AG04449 (cell line): ENCODE measurements around the gene PPP2R5A.
"Not testable (repeated sequence)": the region's sequence is repeated elsewhere in the genome, so short reads cannot be mapped to it uniquely, and the experiment has no call there.

Experiments
- CTCF ChIA-PET: fragments of 350-600 bp; formaldehyde crosslinking; extraction: SDS; loops from one replicate; lab custom pipeline; 2021; ENCODE audit warnings: antibody characterized with exemption; lab: Yijun Ruan, JAX
- POLR2A ChIA-PET: fragments of 400-600, 350-600 bp; formaldehyde crosslinking; extraction: SDS; loops from one replicate; lab custom pipeline; 2020; ENCODE audit warnings: antibody characterized with exemption, inconsistent platforms; lab: Yijun Ruan, JAX
- DNase-seq: peaks from one replicate; pipeline ENCODE4 v3.0.0-alpha.2; 2010; ENCODE audit warnings: low read depth, low spot score
- H3K4me3 ChIP-seq: 2 replicates; pipeline ENCODE4 v1.5.1; 2011; ENCODE audit warnings: low read depth, mild to moderate bottlenecking, control low read depth, low read length
- TF ChIP-seq, protein P1 (sequence below): IDR thresholded peaks from one replicate; pipeline ENCODE4 v1.5.1; 2011; ENCODE audit warnings: mild to moderate bottlenecking, moderate library complexity, low read length, control low read depth, inconsistent platforms; ENCODE audit not compliant: insufficient read depth; ENCODE audit errors: missing control alignments

Gene PPP2R5A

DNA sequence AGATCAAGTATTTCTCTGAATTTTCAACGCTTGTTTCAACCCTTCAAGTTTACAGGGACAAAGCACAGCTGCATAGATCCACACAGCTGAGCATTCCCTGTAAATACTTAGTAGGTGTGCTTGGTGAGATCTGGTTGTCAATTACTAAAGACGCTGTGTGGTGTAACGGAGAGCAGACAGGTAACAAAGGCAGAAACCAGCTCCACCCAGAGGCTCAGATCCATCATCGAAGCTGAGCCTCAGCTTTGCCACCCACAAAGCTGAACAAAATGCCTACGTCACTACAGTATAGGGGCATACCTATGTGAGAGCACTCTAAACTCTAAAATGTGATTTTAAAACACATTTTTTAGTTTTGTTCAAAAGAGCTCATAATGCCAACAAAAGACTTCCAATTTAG lies 90.8 kb downstream of the PPP2R5A start:
- ChIA-PET CTCF (interaction anchor here (0.7 to 3.8 kb wide), 6 partner anchors 9 to 341 kb away, joined by 3 to 31 read pairs (median 9); partner anchors contain the start of genes DTL and INTS7), POLR2A (no interaction called here)
- H3K4me3 ChIP-seq: no peak overlapping the region
- DNase-seq: no peak
- TF ChIP-seq, protein P1, sequence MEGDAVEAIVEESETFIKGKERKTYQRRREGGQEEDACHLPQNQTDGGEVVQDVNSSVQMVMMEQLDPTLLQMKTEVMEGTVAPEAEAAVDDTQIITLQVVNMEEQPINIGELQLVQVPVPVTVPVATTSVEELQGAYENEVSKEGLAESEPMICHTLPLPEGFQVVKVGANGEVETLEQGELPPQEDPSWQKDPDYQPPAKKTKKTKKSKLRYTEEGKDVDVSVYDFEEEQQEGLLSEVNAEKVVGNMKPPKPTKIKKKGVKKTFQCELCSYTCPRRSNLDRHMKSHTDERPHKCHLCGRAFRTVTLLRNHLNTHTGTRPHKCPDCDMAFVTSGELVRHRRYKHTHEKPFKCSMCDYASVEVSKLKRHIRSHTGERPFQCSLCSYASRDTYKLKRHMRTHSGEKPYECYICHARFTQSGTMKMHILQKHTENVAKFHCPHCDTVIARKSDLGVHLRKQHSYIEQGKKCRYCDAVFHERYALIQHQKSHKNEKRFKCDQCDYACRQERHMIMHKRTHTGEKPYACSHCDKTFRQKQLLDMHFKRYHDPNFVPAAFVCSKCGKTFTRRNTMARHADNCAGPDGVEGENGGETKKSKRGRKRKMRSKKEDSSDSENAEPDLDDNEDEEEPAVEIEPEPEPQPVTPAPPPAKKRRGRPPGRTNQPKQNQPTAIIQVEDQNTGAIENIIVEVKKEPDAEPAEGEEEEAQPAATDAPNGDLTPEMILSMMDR: no peak

DNA sequence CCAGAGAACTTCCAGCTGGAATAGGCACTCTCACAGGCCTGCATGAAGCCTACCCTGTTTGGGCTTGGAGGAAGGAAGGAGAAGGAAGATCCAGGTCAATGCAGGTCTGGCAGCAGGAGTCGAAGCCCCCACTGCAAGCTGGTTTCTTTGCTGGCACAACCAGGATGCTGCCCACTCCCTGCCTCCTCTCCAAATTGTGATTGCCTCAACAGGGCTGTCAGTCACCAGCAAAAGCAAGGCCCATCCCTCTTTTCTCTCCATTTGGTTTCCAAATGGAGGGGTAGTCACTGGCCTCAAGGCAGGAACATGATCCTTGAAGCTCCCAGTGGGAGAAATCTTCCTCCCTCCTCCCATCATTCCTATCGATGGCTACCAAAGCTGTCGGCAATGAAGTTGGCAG lies 92.4 kb downstream of the PPP2R5A start:
- CTCF ChIA-PET: interaction anchor here (0.9 to 3.8 kb wide), 5 partner anchors 11 to 343 kb away, joined by 3 to 31 read pairs (median 8); partner anchors contain the start of genes DTL and INTS7
- DNase-seq: no peak
- H3K4me3 ChIP-seq: no peak overlapping the region
- POLR2A ChIA-PET: no interaction called here
- TF ChIP-seq, protein P1: no peak

DNA sequence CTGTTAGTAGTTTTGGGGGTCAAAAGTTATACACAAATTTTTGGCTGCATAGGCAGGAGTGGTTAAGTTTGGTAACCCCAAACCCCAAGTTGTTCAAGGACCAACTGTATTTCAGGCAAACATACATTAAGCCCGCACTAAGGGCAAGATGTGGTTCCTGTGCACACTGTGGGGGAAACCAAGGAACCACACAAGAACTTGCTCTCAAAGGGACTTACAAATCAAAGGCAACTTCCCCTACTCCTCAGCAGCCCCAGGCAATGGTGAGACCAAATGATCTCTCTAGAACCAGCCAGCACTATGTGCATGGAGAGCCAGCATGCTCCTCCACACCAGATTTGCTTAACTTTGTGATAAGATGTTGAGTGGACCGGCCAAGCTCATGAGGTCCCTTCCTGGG lies 94.2 kb downstream of the PPP2R5A start:
- H3K4me3 ChIP-seq: no peak overlapping the region
- DNase-seq: no peak
- ChIA-PET POLR2A (no interaction called here), CTCF (interaction anchor here (1.0 to 1.6 kb wide), 3 partner anchors 11 to 345 kb away, joined by 4 to 9 read pairs (median 7); partner anchors contain the start of genes DTL and INTS7)
- TF ChIP-seq, protein P1: no peak

DNA sequence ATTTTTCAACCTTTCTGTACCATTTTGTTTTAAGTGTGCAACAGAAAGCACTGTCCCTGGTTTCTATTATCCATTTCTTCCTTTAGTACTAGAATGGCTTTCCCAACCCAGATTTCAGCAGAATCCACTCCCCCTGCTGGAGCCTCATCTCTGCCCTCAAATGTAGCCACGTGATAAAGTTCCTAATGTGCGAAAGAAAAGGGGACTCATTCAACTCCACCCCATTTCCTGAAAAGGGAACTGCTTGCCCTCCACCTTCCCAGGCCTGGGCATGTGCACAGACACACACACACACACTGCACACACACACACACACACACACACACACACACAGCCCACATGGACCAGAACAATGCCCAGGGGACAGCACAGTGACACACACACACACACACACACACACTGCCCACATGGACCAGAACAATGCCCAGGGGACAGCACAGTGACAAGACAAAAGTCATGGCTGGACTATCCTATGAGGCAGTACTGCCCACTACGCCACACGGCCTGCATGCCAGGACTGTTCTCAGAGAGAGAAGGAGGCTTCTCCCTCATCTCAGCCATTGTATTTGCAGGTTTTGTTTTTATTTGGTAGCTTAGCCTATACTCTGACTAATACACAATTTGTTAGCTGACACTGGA lies 96.3 kb downstream of the PPP2R5A start:
- TF ChIP-seq, protein P1: no peak
- POLR2A ChIA-PET: no interaction called here
- CTCF ChIA-PET: interaction anchor here (2.1 to 2.4 kb wide), 2 partner anchors 14 to 311 kb away, joined by 7 to 12 read pairs; no protein-coding TSS in a partner anchor
- no peak overlapping the region for H3K4me3 ChIP-seq
- no peak for DNase-seq

DNA sequence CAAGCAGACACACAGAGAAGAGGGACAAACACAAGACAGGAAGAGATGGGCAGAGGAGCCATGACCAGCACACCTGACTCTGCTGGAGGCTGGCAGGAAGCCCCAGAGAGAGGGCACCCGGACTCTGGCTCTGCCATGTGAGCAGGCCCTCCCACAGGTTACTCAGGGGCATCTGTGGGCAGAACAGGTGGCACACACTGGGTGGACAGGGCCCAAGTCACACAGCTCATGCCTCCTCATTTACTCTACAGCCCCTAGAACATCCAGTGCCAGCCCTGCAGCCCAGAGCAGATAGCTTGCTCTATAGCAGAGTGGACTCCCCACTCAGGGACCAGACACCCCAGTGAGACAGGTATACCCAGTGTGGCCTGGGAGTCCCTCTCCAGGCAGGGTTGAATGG lies 100.8 kb downstream of the PPP2R5A start:
- H3K4me3 ChIP-seq: no peak overlapping the region
- TF ChIP-seq, protein P1: no peak
- no peak for DNase-seq
- CTCF ChIA-PET: interaction anchor here (0.9 kb wide), 1 partner anchor 688 kb away, joined by 3 read pairs; no protein-coding TSS in a partner anchor
- POLR2A ChIA-PET: no interaction called here

DNA sequence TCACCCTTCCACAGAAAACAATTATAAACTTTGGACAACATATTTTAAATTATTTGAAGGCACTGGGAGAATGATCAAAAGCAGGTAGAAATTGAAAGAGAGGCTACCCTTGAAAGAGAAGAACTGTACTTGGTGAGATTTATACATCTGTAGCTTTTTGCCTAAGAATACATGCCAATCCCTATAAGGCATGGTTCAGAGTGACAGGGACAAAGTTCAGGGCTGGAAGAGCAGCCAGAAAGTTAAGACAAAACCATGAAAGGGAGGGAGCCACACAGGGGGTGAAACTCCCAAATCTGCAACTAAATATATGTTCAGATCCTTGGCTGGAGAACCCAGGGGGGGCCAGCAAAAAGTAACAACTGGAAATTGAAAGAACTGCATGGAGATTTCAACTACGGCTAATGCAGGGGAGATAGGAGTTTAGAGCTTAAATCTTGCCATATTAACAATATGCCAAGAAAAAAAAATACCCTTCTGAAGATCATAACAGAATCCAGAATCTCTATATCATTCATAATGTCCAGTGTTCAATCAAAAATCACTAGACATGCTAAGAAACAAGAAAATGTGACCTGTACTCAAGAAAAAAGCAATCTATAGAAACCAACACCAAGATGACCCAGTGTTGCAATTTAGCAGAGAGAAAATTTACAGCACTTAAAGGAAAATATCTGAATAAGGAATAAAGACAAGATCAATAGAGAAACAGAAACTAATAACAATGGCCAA lies 103.9 kb downstream of the PPP2R5A start:
- POLR2A ChIA-PET: no interaction called here

DNA sequence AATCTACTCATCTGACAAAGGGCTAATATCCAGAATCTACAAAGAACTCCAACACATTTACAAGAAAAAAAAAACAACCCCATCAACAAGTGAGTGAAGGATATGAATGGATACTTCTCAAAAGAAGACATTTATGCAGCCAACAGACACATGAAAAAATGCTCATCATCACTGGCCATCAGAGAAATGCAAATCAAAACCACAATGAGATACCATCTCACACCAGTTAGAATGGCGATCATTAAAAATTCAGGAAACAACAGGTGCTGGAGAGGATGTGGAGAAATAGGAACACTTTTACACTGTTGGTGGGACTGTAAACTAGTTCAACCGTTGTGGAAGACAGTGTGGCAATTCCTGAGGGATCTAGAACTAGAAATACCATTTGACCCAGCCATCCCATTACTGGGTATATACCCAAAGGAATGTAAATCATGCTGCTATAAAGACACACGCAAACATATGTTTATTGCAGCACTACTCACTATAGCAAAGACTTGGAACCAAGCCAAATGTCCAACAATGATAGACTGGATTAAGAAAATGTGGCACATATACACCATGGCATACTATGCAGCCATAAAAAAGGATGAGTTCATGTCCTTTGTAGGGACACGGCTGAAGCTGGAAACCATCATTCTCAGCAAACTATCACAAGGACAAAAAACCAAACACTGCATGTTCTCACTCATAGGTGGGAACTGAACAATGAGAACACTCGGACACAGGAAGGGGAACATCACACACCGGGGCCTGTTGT lies 110.6 kb downstream of the PPP2R5A start:
- CTCF ChIA-PET, H3K4me3 ChIP-seq, DNase-seq, POLR2A ChIA-PET: not testable (repeated sequence)

More for the DNA sequence above, 103.9 kb downstream of the PPP2R5A start:
- CTCF ChIA-PET: interaction anchor here (0.9 to 2.4 kb wide), 2 partner anchors 21 to 319 kb away, joined by 6 to 9 read pairs; no protein-coding TSS in a partner anchor
- DNase-seq: no peak
- TF ChIP-seq, protein P1: no peak
- no peak overlapping the region for H3K4me3 ChIP-seq
